ENCODE results near the gene PAM. TPM values are rescaled to one million over a fixed set of nuclear protein-coding genes. Genes with fewer than 3 reads are reported as not detected.

Gene PAM
- total RNA-seq, 1 donor from 2014 or later = 940 TPM

DNA sequence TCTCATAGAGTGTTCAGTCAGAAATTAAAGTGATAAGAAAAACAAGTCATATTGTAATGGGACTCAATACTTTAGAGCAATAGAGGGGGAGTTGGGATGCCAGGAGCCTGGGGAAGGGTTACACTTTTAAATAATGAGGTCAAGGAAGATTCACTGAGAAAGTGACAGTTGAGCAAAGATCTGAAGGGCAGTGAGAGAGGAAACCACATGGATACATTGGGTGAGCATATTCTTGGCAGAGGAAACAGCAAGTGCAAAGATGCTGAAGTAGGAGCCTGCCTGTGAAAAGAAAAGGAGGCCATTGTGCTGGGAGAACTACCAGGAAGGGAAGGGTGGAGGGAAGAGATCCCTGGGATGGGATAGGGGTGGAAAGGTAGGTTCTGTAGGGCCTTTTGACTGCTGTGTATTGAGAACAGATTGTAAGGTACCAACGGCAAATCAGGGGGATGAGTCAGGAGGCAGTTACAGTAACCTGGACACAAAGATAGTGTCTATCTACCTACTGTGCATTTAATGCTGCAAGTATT lies 79.4 kb downstream of the PAM start:
- Histone ChIP-seq H3K9me3 (no peaks in the 10 kb centered on the region), H3K4me1 (peaks cover 0 to 6% of the 10 kb centered on the region in 2 donors), H3K4me3 (no peak overlapping the region), H3K36me3 (no peaks in the 10 kb centered on the region), H3K27me3 (no peaks in the 10 kb centered on the region), H3K27ac (no peak overlapping the region)
- TF ChIP-seq, protein P1, sequence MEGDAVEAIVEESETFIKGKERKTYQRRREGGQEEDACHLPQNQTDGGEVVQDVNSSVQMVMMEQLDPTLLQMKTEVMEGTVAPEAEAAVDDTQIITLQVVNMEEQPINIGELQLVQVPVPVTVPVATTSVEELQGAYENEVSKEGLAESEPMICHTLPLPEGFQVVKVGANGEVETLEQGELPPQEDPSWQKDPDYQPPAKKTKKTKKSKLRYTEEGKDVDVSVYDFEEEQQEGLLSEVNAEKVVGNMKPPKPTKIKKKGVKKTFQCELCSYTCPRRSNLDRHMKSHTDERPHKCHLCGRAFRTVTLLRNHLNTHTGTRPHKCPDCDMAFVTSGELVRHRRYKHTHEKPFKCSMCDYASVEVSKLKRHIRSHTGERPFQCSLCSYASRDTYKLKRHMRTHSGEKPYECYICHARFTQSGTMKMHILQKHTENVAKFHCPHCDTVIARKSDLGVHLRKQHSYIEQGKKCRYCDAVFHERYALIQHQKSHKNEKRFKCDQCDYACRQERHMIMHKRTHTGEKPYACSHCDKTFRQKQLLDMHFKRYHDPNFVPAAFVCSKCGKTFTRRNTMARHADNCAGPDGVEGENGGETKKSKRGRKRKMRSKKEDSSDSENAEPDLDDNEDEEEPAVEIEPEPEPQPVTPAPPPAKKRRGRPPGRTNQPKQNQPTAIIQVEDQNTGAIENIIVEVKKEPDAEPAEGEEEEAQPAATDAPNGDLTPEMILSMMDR (IDR thresholded peaks at IDR 0.05) = no peak
- no peak for DNase-seq (ENCODE audit: low spot score in 2 of 2)
- intact Hi-C loops (cut with DNase I) = no loop called here

DNA sequence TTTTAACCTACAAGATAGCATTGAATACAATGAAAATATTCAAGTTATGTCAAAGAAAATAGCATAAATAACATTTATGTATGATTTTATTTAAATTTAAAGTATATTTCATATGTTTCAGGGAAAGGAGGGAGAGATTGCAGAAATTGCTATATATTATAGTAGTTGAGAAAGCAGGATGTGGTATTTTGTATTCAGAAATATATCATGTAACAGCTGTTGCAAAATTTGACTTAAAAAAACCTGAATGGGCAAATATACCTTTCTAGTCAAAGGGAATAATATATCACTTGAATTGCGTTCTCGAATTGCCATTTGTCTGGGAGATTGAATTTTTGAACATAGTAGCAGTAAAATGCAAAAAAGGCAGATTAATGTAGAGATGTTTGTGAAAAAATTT lies 80.6 kb downstream of the PAM start:
- H3K4me3 ChIP-seq = no peak overlapping the region
- no peak overlapping the region for H3K27ac ChIP-seq
- no peaks in the 10 kb centered on the region for H3K9me3 ChIP-seq
- TF ChIP-seq, protein P1 (IDR thresholded peaks at IDR 0.05) = no peak
- H3K36me3 ChIP-seq = no peaks in the 10 kb centered on the region
- peaks cover 0 to 6% of the 10 kb centered on the region in 2 donors for H3K4me1 ChIP-seq
- DNase-seq (ENCODE audit: low spot score in 2 of 2) = no peak
- intact Hi-C loops (cut with DNase I) = no loop called here
- no peaks in the 10 kb centered on the region for H3K27me3 ChIP-seq

DNA sequence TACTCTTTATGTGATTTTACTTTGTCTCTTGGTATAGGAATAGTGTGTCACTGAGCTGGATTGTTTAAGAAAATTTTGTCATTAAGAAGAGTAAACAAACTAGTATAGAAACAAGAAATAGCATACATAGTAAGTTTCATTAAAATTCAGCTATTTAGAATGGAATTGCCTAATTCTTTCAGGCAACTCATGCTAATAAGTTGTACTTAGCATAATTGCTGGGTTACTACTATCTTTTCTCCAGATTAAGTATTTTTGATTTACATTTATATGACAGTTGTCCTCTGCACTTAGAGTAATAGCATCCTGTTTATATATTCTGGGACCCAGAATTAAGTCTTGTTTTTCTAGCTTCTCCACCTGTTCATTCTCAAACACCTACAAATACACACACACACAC lies 85.9 kb downstream of the PAM start:
- no peak overlapping the region for H3K4me3 ChIP-seq
- intact Hi-C loops (cut with DNase I) = no loop called here
- H3K4me1 ChIP-seq = no peaks in the 10 kb centered on the region
- TF ChIP-seq, protein P1 (IDR thresholded peaks at IDR 0.05) = no peak
- H3K27ac ChIP-seq = no peak overlapping the region
- H3K27me3 ChIP-seq = no peaks in the 10 kb centered on the region
- H3K9me3 ChIP-seq = no peaks in the 10 kb centered on the region
- no peak for DNase-seq (ENCODE audit: low spot score in 2 of 2)
- H3K36me3 ChIP-seq = no peaks in the 10 kb centered on the region

DNA sequence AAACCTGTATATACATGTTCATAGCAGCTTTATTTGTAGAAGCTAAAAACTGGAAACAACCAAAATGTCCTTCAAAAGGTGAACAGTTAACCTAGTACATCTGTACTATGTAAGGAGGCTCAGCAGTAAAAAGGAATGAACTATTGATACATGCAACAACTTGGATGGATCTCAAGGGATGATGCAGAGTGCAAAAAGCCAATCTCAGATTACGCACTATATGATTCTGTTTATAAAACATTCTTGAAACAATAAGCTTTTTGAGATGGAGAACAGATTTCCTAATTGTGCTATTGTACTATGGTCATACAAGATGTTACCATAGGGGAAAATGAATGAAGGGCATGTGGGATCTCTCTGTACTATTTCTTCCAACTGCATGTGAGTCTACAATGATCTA lies 88.9 kb downstream of the PAM start:
- no peak overlapping the region for H3K27ac ChIP-seq
- intact Hi-C loops (cut with DNase I) = no loop called here
- peaks cover 0 to 5% of the 10 kb centered on the region in 2 donors for H3K36me3 ChIP-seq
- TF ChIP-seq, protein P1 (IDR thresholded peaks at IDR 0.05) = no peak
- no peak for DNase-seq (ENCODE audit: low spot score in 2 of 2)
- H3K9me3 ChIP-seq = no peaks in the 10 kb centered on the region
- H3K4me3 ChIP-seq = no peak overlapping the region
- H3K4me1 ChIP-seq = no peaks in the 10 kb centered on the region
- H3K27me3 ChIP-seq = no peaks in the 10 kb centered on the region

DNA sequence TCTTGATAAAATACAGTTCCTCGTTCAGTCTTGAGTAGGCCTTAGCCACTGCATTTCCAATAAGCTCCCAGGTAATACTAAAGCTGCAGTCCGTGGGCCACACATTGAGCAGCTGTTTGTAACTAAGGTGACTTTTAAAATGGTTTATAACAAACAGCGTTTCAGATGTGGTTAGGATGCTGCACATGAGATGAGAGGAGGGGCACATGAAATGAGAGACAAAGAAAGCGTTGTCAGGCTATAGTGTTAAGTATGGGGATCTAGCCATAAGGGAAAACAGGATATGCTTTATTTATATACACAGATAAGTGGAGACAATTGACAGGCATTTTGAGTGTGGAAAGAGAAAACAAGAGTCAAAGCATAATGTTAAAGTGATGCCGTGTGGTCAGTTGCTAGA lies 89.9 kb downstream of the PAM start:
- no peaks in the 10 kb centered on the region for H3K4me1 ChIP-seq
- intact Hi-C loops (cut with DNase I) = no loop called here
- H3K36me3 ChIP-seq = peaks cover 0 to 5% of the 10 kb centered on the region in 2 donors
- no peaks in the 10 kb centered on the region for H3K27me3 ChIP-seq
- no peaks in the 10 kb centered on the region for H3K9me3 ChIP-seq
- TF ChIP-seq, protein P1 (IDR thresholded peaks at IDR 0.05) = no peak
- H3K4me3 ChIP-seq = no peak overlapping the region
- DNase-seq (ENCODE audit: low spot score in 2 of 2) = no peak
- H3K27ac ChIP-seq = no peak overlapping the region

DNA sequence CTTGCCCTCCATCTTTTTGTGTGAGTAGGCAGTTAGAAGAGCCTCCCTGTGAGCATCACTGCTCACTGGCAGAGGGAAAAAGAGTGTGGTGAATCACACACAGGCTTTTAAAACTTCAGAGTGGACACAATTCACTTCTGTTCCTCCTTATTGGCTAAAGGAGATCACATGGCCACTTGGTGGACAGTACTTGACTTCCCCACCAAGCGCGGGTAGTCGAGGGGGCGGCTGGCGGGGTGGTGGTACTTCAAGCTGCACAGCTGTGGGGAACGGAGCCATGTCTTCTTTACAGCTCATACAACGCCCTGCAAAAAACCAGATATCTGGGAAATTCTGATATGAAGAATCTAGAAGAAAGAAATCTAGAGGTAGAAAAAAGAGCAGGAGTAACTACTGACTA lies 95.4 kb downstream of the PAM start:
- Histone ChIP-seq H3K36me3 (peaks cover 0 to 5% of the 10 kb centered on the region in 2 donors), H3K9me3 (no peaks in the 10 kb centered on the region), H3K4me3 (no peak overlapping the region), H3K4me1 (no peaks in the 10 kb centered on the region), H3K27ac (no peak overlapping the region), H3K27me3 (no peaks in the 10 kb centered on the region)
- TF ChIP-seq, protein P1 (IDR thresholded peaks at IDR 0.05) = no peak
- intact Hi-C loops (cut with DNase I) = no loop called here
- no peak for DNase-seq (ENCODE audit: low spot score in 2 of 2)

All from ascending aorta (tissue), 2 donors.